Activated CD4-positive, CD25-positive, alpha-beta regulatory T cell treated with anti-CD3 and anti-CD28 coated beads, Interleukin-2, amount 50 U/mL, for 24 hours (primary cell): ENCODE data around the gene SLC9A4.

Experiments used
- ATAC-seq, 2 donors: fragments of 150-1000 bp; cut with Tn5 transposase; one replicate each; pipeline ENCODE4 v1.10.0; 2021; ENCODE audit warnings: mild to moderate bottlenecking in 1 of 2, moderate library complexity in 1 of 2

Gene SLC9A4

DNA sequence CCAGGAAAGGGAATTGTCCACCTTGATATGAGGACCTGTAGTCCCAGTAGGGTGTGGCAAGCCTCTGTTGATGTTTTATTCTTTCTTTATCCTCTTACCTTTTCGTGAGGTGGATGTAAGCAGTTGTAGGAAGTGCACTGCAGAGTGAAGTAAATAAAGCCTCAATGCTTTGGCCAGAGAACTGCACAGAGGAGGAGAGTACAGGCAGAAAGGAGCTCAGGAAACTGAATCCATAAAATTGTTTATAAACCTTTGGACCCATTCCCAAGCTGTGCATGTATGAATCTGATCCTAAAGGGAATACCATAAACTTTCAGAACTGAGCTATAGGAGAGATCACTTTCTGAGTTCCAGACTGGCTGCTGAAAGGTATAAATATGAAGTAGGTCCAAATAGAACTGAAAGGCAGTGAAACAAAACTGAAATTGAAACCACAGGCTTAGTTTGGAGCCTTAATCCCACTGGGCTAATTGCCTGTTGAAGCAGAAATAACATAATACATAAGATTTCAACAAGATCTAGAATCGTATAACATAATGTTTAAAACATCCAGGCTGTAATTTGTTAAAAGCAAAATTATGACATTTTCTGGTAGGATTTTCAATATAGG lies 17.9 kb upstream of the SLC9A4 start:
- no peak for ATAC-seq

DNA sequence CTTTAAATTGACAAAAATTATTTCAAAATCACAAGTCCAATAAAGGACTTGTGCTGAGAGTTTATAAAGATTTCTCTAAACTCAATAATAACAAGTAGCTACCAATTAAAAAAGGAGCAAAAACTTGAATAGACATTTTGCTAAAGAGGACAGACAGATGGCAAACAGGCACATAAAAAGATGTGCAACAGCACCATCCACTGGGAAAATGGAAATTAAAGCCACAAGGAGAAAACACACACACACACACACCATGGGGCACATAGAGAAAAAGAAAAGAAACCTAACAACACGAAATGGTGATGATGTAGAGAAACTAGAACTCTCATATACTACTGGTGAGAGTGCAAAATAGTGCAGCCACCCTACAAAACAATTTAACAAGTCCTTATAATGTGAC lies 12.6 kb upstream of the SLC9A4 start:
- ATAC-seq, result no peak

DNA sequence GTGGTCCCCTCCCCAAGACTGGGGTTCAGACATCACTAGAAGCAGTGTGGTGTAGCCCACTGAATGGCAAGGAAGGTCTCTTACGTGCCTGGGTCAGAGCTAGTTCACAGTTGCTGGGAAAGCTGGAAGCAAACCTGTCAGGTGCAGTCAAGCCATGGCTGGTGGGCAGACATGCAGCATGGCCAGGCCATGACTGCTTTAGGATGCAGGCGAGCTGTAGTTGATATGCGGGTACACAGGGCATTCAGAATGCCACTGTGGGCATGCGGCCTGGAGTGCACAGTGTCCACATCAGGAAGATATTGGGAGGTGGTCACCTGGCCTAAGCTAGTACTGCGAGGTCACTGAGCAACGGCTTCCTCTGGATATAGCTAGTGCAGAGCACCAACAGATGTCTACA lies 11.8 kb upstream of the SLC9A4 start:
- no peak for ATAC-seq

DNA sequence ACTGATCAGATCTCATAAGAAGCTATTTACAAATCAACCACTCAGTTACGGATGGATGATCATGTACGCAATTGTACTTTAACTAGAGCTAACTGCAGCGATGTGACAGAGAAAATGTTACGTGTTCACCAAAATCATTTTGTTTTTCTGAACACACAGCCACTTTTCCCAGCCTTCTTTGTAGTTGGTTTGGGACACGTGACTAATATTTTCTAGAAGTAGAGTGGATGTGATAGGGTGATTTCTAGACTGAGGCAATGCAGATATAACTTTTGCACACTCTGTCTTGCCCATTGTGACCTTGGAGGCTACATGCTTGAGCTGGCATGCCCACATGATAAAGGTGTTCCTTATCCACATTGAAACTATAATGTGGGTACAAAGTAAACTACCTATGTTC lies 9.9 kb upstream of the SLC9A4 start:
- ATAC-seq, result no peak

DNA sequence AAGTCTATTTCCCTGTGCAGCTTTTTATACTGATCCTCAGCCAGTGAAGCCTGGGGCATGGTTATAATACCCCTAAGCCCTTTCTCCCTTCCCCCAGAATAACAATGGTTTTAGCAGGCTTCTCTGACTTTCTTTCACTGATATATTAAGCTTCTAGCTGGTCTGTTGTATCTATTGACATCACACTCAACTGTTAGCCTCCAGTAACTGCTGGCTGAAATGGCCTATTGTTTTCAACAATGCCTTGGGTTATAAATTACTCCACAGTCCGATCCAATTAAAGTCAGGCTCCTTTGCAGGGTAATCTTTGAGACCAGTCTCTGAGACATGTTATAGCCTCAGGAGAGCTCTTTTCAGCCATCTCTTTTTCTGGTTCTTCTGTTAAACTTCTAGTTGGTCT lies 2.9 kb upstream of the SLC9A4 start:
- ATAC-seq, result no peak

DNA sequence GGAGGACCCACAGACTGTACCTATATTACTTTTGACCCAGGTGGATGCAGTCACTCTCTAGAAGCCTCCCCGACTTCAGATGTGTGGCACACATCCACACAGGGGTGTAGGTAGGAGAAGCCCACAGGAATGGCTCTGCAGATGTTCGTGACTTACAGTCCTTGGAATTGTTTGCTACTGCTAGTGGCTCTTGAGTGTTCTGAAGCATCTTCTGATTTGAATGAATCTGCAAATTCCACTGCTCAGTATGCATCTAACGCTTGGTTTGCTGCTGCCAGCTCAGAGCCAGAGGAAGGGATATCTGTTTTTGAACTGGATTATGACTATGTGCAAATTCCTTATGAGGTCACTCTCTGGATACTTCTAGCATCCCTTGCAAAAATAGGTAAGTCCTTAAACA lies 605 bp downstream of the SLC9A4 start:
- no peak for ATAC-seq

DNA sequence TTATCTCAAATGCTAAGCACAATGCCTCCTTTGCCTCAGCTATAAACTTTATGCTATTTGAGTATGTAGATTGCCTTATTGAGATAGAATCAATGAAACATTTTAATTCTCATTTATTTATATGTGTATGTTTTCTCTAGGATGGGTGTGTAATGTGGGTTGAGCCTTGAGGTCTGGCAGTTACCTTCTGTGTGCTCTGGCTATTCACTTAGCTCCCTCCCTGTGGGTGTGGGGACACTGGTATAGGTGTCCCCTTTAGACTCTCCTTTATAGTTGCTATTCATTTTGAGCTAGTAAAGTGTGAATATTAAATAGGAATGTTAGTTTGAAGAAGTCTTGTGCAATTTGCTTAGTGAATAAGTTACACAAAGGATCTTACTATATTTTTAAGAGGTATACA lies 1.8 kb downstream of the SLC9A4 start:
- ATAC-seq, result no peak

DNA sequence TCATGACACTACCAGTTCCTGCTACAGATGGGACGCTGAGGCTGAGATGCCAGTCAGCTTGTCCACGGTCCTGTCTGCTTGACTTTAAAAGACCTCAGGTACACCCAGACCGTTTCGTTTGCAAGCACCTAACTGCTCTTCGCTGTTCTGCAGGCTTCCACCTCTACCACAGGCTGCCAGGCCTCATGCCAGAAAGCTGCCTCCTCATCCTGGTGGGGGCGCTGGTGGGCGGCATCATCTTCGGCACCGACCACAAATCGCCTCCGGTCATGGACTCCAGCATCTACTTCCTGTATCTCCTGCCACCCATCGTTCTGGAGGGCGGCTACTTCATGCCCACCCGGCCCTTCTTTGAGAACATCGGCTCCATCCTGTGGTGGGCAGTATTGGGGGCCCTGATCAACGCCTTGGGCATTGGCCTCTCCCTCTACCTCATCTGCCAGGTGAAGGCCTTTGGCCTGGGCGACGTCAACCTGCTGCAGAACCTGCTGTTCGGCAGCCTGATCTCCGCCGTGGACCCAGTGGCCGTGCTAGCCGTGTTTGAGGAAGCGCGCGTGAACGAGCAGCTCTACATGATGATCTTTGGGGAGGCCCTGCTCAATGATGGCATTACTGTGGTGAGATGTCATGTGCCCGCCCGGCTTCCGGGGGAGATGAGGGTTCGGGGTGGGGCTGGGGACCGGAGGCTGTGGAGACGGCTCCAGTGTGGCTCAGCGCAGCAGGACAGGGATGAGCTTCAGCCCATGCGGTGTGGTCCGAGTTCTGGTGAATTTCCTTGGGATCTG lies 5.9 kb downstream of the SLC9A4 start:
- no peak for ATAC-seq

DNA sequence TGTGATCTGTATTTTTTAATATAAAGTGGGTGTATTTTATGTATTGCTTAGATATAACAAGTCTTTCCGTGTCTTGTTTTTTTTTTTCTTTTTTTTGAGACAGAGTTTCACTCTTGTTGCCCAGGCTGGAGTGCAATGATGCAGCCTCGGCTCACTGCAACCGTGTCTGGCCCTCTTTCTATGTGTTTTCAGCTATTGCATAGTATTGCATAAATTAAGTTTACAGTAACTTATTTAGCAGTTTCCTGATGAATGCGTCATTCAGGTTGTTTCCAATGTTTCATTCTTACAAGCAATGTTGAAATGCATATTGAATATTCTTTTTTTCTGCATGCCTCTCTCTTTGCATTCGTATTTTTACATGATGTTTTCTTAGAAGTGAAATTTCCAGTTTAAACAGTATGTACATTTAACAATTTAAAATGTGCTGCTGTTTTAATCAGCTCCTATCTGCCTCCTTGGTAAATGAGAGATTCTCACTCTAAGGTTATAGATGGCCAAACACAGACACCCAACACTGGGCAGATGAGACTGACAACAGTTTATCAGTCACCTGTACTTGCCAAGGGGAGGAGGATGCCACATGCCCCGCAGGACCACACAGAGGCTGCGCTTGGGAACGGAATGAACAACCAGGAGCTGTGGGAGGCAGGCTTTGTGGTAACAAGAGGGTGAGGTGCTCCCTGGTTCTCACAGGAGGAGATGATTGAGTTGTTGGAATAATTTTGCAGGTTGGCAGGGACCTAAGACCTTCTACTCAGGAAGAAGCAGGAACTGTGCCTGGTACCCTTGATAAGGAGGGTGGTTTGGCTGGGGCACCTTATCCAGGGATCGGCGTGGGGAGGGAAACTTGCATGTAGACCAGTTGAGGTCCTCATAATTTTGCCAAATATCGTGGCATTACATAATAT lies 7.5 kb downstream of the SLC9A4 start:
- no peak for ATAC-seq

DNA sequence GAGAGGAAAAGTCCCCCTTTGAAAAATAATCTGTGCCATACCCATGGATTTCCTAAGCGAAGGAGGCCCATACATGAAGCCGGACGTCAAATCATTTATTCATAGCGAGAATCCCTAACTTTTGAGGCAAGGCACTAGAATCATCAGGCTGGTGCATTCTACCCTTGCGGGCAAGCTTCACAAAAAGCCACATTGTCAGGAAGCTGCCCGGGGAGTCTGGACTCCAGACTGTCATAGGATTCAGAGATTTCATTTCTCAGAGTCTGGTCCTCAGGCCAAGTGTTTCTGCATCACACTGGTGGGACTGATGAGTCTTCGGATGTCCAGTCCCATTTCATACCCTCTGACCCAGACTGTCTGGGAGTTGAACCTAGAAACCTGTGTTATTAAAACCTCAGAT lies 8.9 kb downstream of the SLC9A4 start:
- no peak for ATAC-seq

DNA sequence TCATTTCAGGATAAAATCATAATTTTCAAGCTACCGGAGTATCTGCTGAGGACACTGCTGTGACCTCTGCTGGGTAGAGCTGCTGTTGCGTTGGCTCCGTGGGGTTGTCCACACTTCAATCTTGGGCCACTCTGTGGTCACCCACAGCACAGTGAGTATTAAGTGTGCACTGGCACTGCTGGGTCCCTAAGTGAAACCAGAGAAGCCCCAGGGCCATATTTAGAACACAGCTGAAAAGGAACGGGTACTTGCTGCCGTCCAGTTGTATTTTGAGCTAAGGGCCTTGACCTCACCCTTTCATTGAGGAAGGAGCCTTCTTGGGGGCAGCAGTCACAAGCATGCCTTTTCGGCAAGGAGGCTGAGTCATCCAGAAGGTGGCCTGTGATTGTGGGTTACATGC lies 10.1 kb downstream of the SLC9A4 start:
- no peak for ATAC-seq

DNA sequence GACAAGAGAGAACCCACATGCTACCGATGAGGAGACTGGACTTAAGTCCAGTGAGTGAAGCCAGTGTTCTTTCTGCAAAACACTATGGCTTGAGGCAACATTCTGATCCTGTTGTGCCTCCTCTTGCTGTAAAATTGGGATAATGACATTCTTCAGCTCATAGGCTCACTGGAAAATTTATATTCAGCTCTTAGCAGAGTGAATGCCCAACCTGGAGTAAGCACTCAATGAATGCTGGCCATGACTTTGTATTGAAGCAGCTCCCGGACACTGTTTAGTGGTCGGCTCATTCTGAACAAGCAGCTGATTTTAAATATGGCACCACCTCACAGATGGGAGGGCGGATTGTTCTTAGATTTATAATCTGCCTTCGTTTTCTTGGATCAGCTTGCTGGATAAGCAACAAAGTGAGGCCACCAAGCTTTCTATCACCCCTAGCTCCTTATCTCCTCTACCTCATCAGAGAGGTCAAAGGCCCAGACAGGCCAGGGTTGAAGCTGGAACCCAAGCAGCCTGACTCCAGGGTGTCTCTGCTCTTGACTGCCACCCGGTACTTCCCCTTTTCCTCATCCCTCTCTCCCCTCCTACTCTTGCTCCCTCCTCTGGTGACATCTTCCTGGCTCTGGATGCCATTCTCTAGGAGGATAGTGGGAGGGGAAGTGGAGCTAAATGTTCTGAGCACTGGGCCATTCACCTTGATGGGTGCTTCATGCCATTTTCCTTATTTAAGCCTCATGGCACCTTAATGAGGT lies 11.5 kb downstream of the SLC9A4 start:
- ATAC-seq, result no peak

DNA sequence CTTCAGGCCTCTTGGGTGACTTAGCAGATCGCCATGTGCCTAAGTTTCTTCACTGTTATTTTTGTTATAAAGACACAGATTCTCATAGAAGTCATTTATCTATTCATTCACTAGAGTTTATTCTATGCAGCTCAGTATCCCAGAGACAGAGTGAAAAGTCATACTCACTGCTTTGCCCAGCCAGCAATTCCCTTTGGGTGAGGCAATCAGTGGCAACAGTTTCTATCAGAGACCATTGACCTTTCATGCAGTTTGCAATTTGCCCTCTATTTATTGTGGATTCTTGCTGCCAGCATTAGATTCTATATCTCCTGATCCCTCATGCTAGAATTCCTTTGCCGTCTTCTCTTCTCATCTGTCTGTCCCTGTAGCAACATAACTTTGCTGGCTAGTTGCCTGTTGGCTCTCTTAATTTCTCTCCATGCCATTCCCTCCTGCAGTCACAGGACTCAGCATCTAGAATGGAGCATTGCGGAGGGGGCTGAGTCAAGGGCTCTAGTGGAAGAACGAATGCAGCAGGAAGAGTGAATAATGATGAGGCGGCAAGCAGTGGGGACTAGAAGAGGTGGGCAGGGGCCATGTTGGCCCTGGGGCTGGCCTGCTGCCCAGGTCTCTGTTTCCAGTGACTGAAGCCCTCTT lies 12.2 kb downstream of the SLC9A4 start:
- no peak for ATAC-seq

DNA sequence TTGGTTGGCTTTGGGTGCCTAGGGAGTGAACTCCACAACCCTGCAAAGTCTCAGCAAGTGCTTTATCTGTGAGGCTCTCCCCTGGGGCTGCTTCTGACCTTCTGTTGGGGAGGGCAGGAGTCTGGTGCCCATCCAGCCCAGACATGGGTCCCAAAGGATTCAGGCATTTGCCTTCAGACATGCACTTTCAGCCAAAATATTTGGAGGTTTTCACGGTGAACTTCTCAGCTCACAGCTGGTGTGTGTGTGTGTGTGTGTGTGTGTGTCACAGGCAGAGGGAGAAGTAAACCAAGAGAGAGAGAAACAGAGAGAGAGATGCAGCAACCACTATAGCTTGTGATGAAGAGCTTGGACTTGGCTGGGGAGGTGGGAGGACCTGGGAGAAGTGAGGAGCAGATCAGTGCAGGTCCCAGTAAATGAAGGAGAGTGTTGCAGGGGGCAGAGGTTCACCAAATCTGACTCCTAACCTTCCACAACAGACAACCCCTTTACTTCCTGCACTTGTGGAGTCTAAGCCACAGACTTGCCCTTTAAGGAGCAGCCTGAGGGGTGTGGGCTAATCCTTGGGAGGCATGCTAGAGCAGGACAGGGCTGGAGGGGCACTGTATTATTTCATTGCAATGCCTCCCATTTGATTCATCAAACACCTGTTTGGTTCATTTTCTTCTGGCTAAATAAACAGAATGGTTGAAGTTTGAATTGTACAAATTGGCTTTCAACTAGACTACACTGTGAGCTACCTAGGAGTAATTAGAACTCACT lies 14.1 kb downstream of the SLC9A4 start:
- ATAC-seq, result no peak

DNA sequence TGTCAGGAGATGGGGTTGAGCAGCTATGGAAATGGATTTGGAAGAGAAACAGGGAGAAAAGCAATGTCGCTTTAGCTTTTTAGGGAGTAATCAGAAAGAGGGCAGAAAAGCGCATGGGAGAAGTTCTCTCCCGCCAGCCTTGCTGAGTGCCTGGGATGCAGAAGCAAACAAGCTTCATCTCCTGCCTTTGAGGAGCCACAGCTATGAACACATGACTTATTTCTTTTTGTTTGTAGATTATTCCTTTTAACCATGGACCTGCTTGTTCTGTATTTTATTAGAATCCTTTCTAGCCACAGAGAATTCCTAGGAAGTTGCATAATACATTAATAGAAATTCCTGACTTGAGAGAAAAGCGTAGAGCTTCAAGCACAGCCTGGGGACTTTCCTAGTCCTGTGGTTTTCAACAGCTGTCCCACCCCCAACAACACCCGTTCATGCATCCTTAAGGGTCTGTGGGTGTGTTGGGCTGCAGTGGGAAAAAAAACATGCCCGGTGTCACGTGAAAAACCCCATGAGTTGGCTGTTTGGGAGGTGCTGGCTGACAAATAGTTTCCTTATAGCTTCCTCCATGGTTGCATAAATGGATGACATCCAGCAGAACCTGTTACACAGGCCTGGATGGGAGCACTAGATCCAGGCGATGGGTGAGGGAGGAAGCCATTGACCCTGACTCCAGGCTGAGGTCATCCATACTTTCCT lies 14.9 kb downstream of the SLC9A4 start:
- ATAC-seq, result no peak

DNA sequence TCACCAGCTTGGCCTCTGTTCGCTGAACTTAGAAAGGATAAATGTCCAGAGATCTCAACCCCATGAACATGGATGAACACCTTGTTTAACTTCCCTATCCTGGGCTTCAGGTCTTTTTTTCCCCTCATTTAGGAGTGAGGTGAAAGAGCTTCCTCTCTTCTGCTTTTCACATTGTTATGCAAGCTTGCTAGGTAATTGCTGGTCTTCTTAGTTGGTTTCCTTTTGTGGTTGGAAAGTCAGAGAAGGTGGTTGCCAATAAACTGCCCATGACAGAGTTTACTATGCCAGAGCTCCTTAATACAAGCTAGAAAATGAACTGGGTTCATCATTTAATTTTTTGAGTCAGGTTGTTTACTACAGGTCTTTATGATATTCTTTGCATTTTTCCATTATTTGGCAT lies 16.6 kb downstream of the SLC9A4 start:
- ATAC-seq, result no peak

DNA sequence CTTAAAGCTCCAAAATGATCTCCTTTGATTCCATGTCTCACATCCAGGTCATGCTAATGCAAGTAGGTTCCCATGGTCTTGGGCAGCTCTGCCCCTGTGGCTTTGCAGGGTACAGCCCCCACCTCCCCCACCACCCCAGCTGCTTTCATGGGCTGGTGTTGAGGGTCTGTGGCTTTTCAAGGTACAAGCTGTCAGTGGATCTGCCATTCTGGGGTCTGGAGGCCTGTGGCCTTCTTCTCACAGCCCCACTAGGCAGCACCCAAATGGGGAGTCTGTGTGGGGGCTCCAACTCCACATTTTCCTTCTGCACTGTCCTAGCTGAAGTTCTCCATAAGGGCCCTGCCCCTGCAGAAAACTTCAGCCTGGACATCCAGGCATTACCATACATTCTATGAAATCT lies 19.0 kb downstream of the SLC9A4 start:
- no peak for ATAC-seq

DNA sequence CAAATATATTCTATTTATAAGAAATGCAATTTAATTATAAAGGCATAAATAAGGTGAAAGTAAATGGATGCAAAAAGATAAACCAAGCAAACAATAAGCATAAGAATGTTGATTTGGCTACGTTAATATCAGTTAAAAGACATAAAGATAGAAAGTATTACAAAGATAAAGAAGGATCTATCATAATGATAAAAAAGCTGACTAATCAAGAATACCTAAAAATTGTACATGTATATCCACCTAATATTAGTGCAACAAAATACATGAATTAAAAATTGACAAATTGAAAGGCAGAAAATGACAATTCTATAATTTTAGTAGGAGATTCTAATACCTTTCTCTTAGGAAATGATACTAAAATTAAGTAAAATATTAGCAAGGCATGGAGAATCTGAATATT lies 21.5 kb downstream of the SLC9A4 start:
- no peak for ATAC-seq

DNA sequence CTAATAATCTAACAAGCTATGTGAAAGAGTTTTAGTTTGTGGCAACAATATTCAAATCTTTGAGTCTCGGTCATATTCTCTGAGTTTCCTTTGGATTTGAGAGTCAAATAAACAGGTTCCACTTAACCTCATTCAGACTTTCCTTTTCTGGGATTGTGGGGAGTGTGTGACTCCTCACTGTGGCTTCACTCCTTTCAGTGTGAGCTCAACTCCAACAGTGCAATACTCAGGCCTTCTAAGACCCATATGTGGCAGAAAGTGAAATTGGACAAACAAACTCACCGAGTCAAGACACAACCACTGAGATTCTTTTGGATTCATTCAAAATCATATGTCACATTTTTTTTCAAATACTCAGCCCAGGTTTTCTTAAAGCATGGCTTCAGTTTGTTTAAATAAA lies 25.4 kb downstream of the SLC9A4 start:
- no peak for ATAC-seq

DNA sequence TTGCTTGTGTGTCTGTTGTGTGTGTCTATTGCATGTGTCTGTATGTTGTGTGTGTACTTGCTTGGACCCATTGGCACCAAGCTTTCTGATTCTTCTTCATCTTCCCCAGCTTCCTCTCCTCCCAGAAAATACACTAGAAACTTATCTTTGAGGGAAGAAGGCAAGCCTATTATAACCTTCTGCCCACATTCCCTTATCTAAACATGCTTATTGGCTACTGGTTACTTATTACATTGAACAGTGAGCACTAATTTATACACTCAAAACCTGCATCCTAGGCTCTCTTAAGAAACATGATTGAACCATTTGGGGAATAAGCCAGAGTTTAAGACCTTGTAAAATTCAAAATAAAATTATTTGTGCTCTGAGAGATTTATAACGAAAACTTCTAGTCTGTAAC lies 26.5 kb downstream of the SLC9A4 start:
- ATAC-seq, result no peak

DNA sequence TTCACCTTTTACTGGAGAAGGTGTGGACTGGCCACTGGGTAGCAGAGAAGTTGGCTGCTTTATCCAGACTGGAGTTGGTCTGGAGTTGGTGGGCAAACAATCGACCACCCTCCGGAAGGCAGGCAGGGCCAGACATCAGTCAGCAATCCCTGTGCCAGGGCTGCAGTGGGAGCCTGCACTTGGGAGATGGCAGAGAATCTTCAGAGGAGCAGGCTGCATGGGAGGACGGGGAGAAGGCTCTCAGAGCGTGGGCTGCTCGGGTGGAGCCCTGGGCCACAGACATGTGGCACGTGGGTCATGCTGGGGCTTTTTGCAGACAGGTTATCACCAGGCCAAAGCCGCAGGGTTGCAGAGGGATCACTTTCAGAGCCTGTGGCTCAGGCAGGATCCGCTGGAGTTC lies 29.6 kb downstream of the SLC9A4 start:
- ATAC-seq, result no peak
